HFFc6 (cell line): Measurements from ENCODE around the gene NAA60. TPM values are rescaled to one million over a fixed set of nuclear protein-coding genes. Genes with fewer than 3 reads are reported as not detected.

Experiments used
- DNase-seq: peaks from one replicate; pipeline ENCODE4 v3.0.0-alpha.2; 2018
- H3K27ac Mint-ChIP-seq: 2 replicates; pipeline ENCODE4 v1.8.0; 2020; ENCODE audit warnings: mild to moderate bottlenecking, mixed read lengths
- H3K27me3 Mint-ChIP-seq: 2 replicates; pipeline ENCODE4 v1.8.0; 2021; ENCODE audit warnings: mild to moderate bottlenecking, moderate library complexity, mixed read lengths; ENCODE audit not compliant: insufficient read depth
- H3K36me3 Mint-ChIP-seq: 2 replicates; pipeline ENCODE4 v1.8.0; 2021; ENCODE audit warnings: low read depth, mixed read lengths
- H3K4me1 Mint-ChIP-seq: 2 replicates; pipeline ENCODE4 v1.8.0; 2020; ENCODE audit warnings: low read depth, mixed read lengths
- H3K4me3 Mint-ChIP-seq: 2 replicates; pipeline ENCODE4 v1.8.0; 2020; ENCODE audit warnings: mild to moderate bottlenecking, moderate library complexity, mixed read lengths
- H3K9me3 Mint-ChIP-seq: 2 replicates; pipeline ENCODE4 v1.8.0; 2020; ENCODE audit warnings: mild to moderate bottlenecking, mixed read lengths
- microRNA-seq: library from miRNA; unstranded; fragments of <30 nt; microRNA quantifications from one replicate; pipeline ENCODE4, GENCODE V29; 2019
- total RNA-seq, 6 experiments: library from RNA; stranded (reverse); fragmentation: NEBNext Ultra II Directional; extraction: Animal tissue kit (Norgen Biotek cat#: 25700); gene quantifications; 2 replicates in 1 of 6; 3 replicates in 5 of 6; pipeline ENCODE4 v1.2.3, GENCODE V29; 2021
- TF ChIP-seq, protein P1 (sequence below): fragments of 200-600 bp; sonication (generic); IDR thresholded peaks from 2 replicates; pipeline ENCODE4 v1.5.0; 2021; ENCODE audit warnings: antibody characterized with exemption, mild to moderate bottlenecking

NAA60 gene
- total RNA-seq, 6 experiments from 2014 or later = 30.7 to 44.6 (median 34.6) TPM

- peaks cover 12% of the 10 kb centered on the region for H3K36me3 Mint-ChIP-seq
- no peak for DNase-seq
- H3K27ac Mint-ChIP-seq = no peak overlapping the region
- TF ChIP-seq, protein P1, sequence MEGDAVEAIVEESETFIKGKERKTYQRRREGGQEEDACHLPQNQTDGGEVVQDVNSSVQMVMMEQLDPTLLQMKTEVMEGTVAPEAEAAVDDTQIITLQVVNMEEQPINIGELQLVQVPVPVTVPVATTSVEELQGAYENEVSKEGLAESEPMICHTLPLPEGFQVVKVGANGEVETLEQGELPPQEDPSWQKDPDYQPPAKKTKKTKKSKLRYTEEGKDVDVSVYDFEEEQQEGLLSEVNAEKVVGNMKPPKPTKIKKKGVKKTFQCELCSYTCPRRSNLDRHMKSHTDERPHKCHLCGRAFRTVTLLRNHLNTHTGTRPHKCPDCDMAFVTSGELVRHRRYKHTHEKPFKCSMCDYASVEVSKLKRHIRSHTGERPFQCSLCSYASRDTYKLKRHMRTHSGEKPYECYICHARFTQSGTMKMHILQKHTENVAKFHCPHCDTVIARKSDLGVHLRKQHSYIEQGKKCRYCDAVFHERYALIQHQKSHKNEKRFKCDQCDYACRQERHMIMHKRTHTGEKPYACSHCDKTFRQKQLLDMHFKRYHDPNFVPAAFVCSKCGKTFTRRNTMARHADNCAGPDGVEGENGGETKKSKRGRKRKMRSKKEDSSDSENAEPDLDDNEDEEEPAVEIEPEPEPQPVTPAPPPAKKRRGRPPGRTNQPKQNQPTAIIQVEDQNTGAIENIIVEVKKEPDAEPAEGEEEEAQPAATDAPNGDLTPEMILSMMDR = no peak
- no peak overlapping the region for H3K4me3 Mint-ChIP-seq
- H3K4me1 Mint-ChIP-seq = no peaks in the 10 kb centered on the region
- H3K27me3 Mint-ChIP-seq = no peaks in the 10 kb centered on the region; the same call in 1 of the 2 replicates
- no peaks in the 10 kb centered on the region for H3K9me3 Mint-ChIP-seq
These were observed 85.7 kb downstream of the NAA60 start for GRCh38 chr16:3529175-3529574.

- peaks cover 9% of the 10 kb centered on the region; the same call in 1 of the 2 replicates for H3K4me1 Mint-ChIP-seq
- peaks cover 12% of the 10 kb centered on the region for H3K36me3 Mint-ChIP-seq
- no peaks in the 10 kb centered on the region; the same call in 1 of the 2 replicates for H3K27me3 Mint-ChIP-seq
- no peaks in the 10 kb centered on the region for H3K9me3 Mint-ChIP-seq
- H3K27ac Mint-ChIP-seq = no peak overlapping the region
- TF ChIP-seq, protein P1 = no peak
- no peak for DNase-seq
- no peak overlapping the region for H3K4me3 Mint-ChIP-seq
These were observed 87.0 kb downstream of the NAA60 start for GRCh38 chr16:3530371-3530914.

DNA sequence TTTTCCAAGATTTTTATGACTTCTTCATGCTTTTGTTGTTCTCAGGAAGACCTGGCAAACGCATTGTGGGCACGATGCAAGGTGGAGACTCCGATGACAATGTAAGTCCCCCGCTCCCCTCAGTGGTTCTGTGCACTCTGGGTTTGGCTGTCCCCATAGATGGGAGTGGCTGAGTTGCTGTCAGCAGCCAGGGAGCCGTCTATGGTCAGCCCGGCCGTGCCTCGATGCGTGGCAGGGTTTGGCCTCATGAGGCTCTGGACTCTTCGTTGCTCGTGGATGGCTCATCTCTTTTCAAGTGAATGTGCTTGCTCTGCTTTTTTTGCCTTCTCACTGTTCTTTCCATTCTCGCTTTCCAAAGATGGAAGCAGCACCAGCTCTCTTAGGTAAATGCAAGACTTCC lies 89.3 kb downstream of the NAA60 start:
- Mint-ChIP-seq H3K27me3 (no peaks in the 10 kb centered on the region; the same call in 1 of the 2 replicates), H3K9me3 (no peaks in the 10 kb centered on the region), H3K27ac (no peak overlapping the region), H3K4me3 (no peak overlapping the region), H3K4me1 (peaks cover 27% of the 10 kb centered on the region), H3K36me3 (peaks cover 17% of the 10 kb centered on the region)
- TF ChIP-seq, protein P1 = no peak
- DNase-seq = no peak

DNA sequence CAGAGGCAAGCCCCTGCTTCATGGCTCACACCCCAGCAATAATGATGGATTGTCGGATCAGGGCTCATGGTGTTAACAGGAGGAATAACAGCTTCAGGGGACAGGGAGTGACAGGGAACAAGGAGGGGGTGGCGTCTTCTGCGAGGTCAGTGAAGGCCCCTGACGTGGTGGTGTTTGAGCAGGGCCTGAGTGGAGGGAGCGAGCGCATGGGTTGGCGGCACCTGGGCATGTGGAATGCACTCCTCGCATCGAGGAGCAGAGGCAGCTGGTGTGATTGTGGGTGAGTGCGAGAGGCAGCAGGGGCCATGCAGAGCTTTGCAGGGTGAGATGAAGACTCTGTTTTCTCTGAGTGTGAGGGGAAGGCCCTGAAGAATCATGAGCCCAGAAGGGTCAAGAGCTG lies 90.6 kb downstream of the NAA60 start:
- H3K9me3 Mint-ChIP-seq = no peaks in the 10 kb centered on the region
- H3K36me3 Mint-ChIP-seq = peaks cover 17% of the 10 kb centered on the region
- H3K4me1 Mint-ChIP-seq = peaks cover 27% of the 10 kb centered on the region
- no peak overlapping the region for H3K4me3 Mint-ChIP-seq
- H3K27ac Mint-ChIP-seq = no peak overlapping the region
- no peak for DNase-seq
- TF ChIP-seq, protein P1 = no peak
- H3K27me3 Mint-ChIP-seq = no peaks in the 10 kb centered on the region; the same call in 1 of the 2 replicates

DNA sequence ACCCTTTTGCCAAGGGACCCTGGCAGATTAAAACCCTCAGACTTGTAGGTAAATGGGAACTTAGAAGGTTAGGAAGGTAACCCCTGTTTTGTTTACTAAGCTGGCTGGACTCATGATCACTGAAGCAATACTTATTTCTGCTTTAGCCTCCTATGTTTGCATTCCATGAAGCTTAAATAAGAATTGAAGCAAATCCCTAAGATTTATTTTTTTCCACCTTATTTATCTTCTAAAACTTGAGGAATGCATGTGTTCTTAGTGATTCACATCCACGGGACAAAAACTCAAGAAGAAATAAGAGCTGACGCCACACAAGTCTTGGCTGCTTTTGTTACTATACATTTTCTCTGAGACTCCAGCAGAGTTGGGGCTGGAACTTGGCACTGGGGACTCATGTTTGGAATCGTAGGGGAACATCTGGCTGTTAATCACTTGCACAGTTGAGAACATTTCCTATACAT lies 92.8 kb downstream of the NAA60 start:
- H3K4me3 Mint-ChIP-seq = peak overlapping the region; percentile 28; the same call in 1 of the 2 replicates
- H3K36me3 Mint-ChIP-seq = peaks cover 12% of the 10 kb centered on the region
- TF ChIP-seq, protein P1 = no peak
- no peaks in the 10 kb centered on the region for H3K9me3 Mint-ChIP-seq
- H3K27ac Mint-ChIP-seq = peak overlapping the region; percentile 80
- H3K27me3 Mint-ChIP-seq = no peaks in the 10 kb centered on the region; the same call in 1 of the 2 replicates
- H3K4me1 Mint-ChIP-seq = peaks cover 27% of the 10 kb centered on the region
- peak; percentile 45 for DNase-seq

Small RNA genes lying within 50 kb of the gene (microRNA-seq; reads per million reads assigned to microRNA genes)
- not detected for gene MIR6126

Other genes starting within 250 kb of the NAA60 start
- 1 to 10 TPM; 5.1 to 6.3 (median 5.7) TPM for gene ZNF200, start 208.5 kb upstream of the NAA60 start, total RNA-seq
- gene MEFV, start 187.0 kb upstream of the NAA60 start, total RNA-seq = under 1 TPM in 1 of 6 experiments, not detected in 5; 0.09 TPM
- 10 to 100 TPM; 19.7 to 24.5 (median 20.8) TPM for gene ZNF263, start 160.2 kb upstream of the NAA60 start, total RNA-seq
- gene TIGD7, start 138.2 kb upstream of the NAA60 start, total RNA-seq = 1 to 10 TPM; 2.9 to 4.2 (median 3.5) TPM
- 10 to 100 TPM; 12.7 to 16.6 (median 14.4) TPM for gene ZNF75A, start 138.2 kb upstream of the NAA60 start, total RNA-seq
- not detected for gene OR2C1, start 87.8 kb upstream of the NAA60 start, total RNA-seq
- 10 to 100 TPM in 3 of 6 experiments, 1 to 10 TPM in 3; 8.3 to 11.1 (median 10.3) TPM for gene ZSCAN32, start 42.7 kb upstream of the NAA60 start, total RNA-seq
- gene ZNF174, start 42.5 kb upstream of the NAA60 start, total RNA-seq = 10 to 100 TPM in 3 of 6 experiments, 1 to 10 TPM in 3; 8.6 to 10.7 (median 10.1) TPM
- 1 to 10 TPM; 1.6 to 2.3 (median 1.8) TPM for gene ZNF597, start 176 bp upstream of the NAA60 start, total RNA-seq
- gene C16orf90, start 51.8 kb downstream of the NAA60 start, total RNA-seq = not detected
- gene CLUAP1, start 57.3 kb downstream of the NAA60 start, total RNA-seq = 10 to 100 TPM; 22.8 to 28.5 (median 25.8) TPM
- gene NLRC3, start 133.7 kb downstream of the NAA60 start, total RNA-seq = not detected
- 1 to 10 TPM; 6.8 to 8.2 (median 7.2) TPM for gene SLX4, start 167.9 kb downstream of the NAA60 start, total RNA-seq
- gene DNASE1, start 211.0 kb downstream of the NAA60 start, total RNA-seq = 1 to 10 TPM; 7.5 to 9.9 (median 8.0) TPM